Adrenal gland (tissue), 12 donors: ENCODE results near the gene SLC6A3. TPM values are rescaled to one million over a fixed set of nuclear protein-coding genes. Genes with fewer than 3 reads are reported as not detected.

Source experiments
- DNase-seq, 7 donors: peaks; one replicate each; pipeline ENCODE4 v3.0.0-alpha.2; 2019 to 2020
- H3K27ac ChIP-seq, 5 donors: fragments of 200-600 bp; sonication (generic) in 4 of 5; 1 replicate in 3 of 5; 2 replicates in 2 of 5; pipeline versions ENCODE4 v1.5.1 to v1.8.0; 2016 to 2020; ENCODE audit warnings: mild to moderate bottlenecking in 1 of 5
- H3K27me3 ChIP-seq: fragments of 200-600 bp; 2 replicates; pipeline ENCODE4 v1.8.0; 2021
- H3K36me3 ChIP-seq, 2 donors: fragments of 200-600 bp; replicated peaks in 1 of 2; 1 replicate in 1 of 2; 2 replicates in 1 of 2; pipeline versions ENCODE4 v1.5.1 to v1.8.0; 2018 to 2022
- H3K4me1 ChIP-seq, 2 donors: fragments of 200-600 bp; replicated peaks in 1 of 2; 1 replicate in 1 of 2; 2 replicates in 1 of 2; pipeline versions ENCODE4 v1.5.1 to v1.8.0; 2018 to 2021
- H3K4me3 ChIP-seq, 4 donors: fragments of 200-600 bp; sonication (generic) in 3 of 4; one replicate each; pipeline ENCODE4 v1.5.1; 2016 to 2018
- H3K9me3 ChIP-seq, 3 donors: fragments of 200-600 bp; sonication (generic) in 1 of 3; replicated peaks in 1 of 3; 1 replicate in 2 of 3; 2 replicates in 1 of 3; pipeline versions ENCODE4 v1.5.1 to v1.8.0; 2016 to 2021
- CTCF ChIP-seq, 6 experiments: fragments of 450-650 bp in 4 of 6; fragments of 200-600 bp in 2 of 6; sonication (generic) in 1 of 6; IDR thresholded peaks; 1 replicate in 5 of 6; 2 replicates in 1 of 6; pipeline versions ENCODE4 v1.5.1 to v1.8.0; 2016 to 2021; ENCODE audit warnings: antibody characterized with exemption in 6 of 6, mild to moderate bottlenecking in 2 of 6, moderate library complexity in 1 of 6
- POLR2A ChIP-seq, 2 donors: fragments of 450-650 bp; IDR thresholded peaks; one replicate each; pipeline ENCODE4 v1.6.1; 2017; ENCODE audit warnings: antibody characterized with exemption in 2 of 2, mild to moderate bottlenecking in 2 of 2, moderate library complexity in 1 of 2
- WGBS, 4 donors: extraction: QIAGEN DNeasy Blood & Tissue Kit in 2 of 4; methylation state at CpG; one replicate each; pipeline versions ENCODE4 v1.1.5 to v1.1.7; 2013 to 2017; 5-methylcytosine and 5-hydroxymethylcytosine counted together
- intact Hi-C, 2 donors: fragments of 100-400 bp; cut with DNase I; formaldehyde crosslinking; loops; one replicate each; pipeline versions ENCODE4 v1.14.1 to v1.15.0; 2022 to 2023
- polyA plus RNA-seq, 3 donors: library from polyadenylated mRNA; stranded (reverse); fragments of 200-250 nt in 2 of 3; fragments of 350-450 nt in 1 of 3; fragmentation: Illumina TruSeq in 1 of 3; extraction: RNeasy Lipid Tissue Mini Kit (QIAGEN cat#74804) in 1 of 3; gene quantifications; one replicate each; pipeline ENCODE4 v1.2.3, GENCODE V29; 2013 to 2014
- total RNA-seq, 9 donors: library from RNA; depleted of rRNA in 4 of 9; stranded (reverse); fragments of >200 nt in 4 of 9; fragments of 120-200 nt in 1 of 9; fragmentation: NEBNext Ultra II Directional in 1 of 9; extraction: Animal tissue kit (Norgen Biotek cat#: 25700) in 1 of 9; gene quantifications; one replicate each; pipeline versions ENCODE4 v1.1.0 to v1.2.4, GENCODE V29; 2013 to 2023
- donor health status: healthy with polysubstance abuse.
- donor health status: Bipolar disorder and iron deficiency.
- donor health status: DM: yes; HTN: yes; CAD: no.
- donor health status: DM: no; HTN: no; CAD: no.
- donor health status: DM: no; HTN: no; CAD: no.
- donor health status: DM: yes; HTN: yes; CAD: no.

The SLC6A3 gene
- total and polyA plus RNA-seq, 12 donors = 0.10 TPM; not detected in 11

- intact Hi-C loops = no loop called here
- Histone ChIP-seq H3K27ac (no peak overlapping the region), H3K9me3 (no peaks in the 10 kb centered on the region), H3K4me1 (no peaks in the 10 kb centered on the region), H3K27me3 (peaks cover 3% of the 10 kb centered on the region), H3K36me3 (no peaks in the 10 kb centered on the region), H3K4me3 (no peak overlapping the region)
- no peak for DNase-seq
- 61 to 65% (median 63%) methylated on average over 31 to 35 of the region's 35 CpGs for WGBS, 4 donors
- no peak for TF ChIP-seq POLR2A (IDR thresholded peaks at IDR 0.05)
- no peak for TF ChIP-seq CTCF (IDR thresholded peaks at IDR 0.05)
Observed at GRCh38 chr5:1406681-1407640, 38.3 kb downstream of the SLC6A3 start.

- Histone ChIP-seq H3K9me3 (no peaks in the 10 kb centered on the region), H3K27ac (no peak overlapping the region), H3K27me3 (peaks cover 3% of the 10 kb centered on the region), H3K4me1 (no peaks in the 10 kb centered on the region), H3K36me3 (no peaks in the 10 kb centered on the region), H3K4me3 (no peak overlapping the region)
- intact Hi-C loops = no loop called here
- no peak for TF ChIP-seq CTCF (IDR thresholded peaks at IDR 0.05)
- DNase-seq = no peak
- 63 to 84% (median 81%) methylated on average over 11 to 40 of the region's 40 CpGs for WGBS, 4 donors
Observed at GRCh38 chr5:1405539-1406530, 39.4 kb downstream of the SLC6A3 start.

GRCh38 chr5:1405121-1405520 is 40.1 kb downstream of the SLC6A3 start:
- Histone ChIP-seq H3K27me3 (peaks cover 8% of the 10 kb centered on the region), H3K9me3 (no peaks in the 10 kb centered on the region), H3K4me1 (no peaks in the 10 kb centered on the region), H3K36me3 (no peaks in the 10 kb centered on the region), H3K27ac (no peak overlapping the region), H3K4me3 (no peak overlapping the region)
- TF ChIP-seq CTCF (IDR thresholded peaks at IDR 0.05) (no peak), POLR2A (IDR thresholded peaks at IDR 0.05) (no peak)
- DNase-seq = no peak
- WGBS, 4 donors = 74 to 81% (median 77%) methylated on average over 13 to 19 of the region's 19 CpGs
- intact Hi-C loops = no loop called here

- H3K4me1 ChIP-seq = no peaks in the 10 kb centered on the region
- DNase-seq = no peak
- intact Hi-C loops = no loop called here
Observed at GRCh38 chr5:1404062-1404461, 41.2 kb downstream of the SLC6A3 start.

More at GRCh38 chr5:1404062-1404461, 41.2 kb downstream of the SLC6A3 start:
- Histone ChIP-seq H3K9me3 (no peaks in the 10 kb centered on the region), H3K4me3 (no peak overlapping the region), H3K27me3 (peaks cover 8% of the 10 kb centered on the region), H3K36me3 (no peaks in the 10 kb centered on the region), H3K27ac (no peak overlapping the region)
- 67 to 77% (median 69%) methylated on average over 10 to 12 of the region's 12 CpGs for WGBS, 4 donors
- TF ChIP-seq CTCF (IDR thresholded peaks at IDR 0.05) (no peak), POLR2A (IDR thresholded peaks at IDR 0.05) (no peak)
